ENCODE data around the gene TMEM132D. TPM values are rescaled to one million over a fixed set of nuclear protein-coding genes. Genes with fewer than 3 reads are reported as not detected.

TMEM132D gene
- total RNA-seq, 4 donors from 2014 or later: not detected

GRCh38 chr12:129337413-129337812 lies 566.4 kb downstream of the TMEM132D start:
- TF ChIP-seq CTCF (IDR thresholded peaks at IDR 0.05): no peak
- ATAC-seq (ENCODE audit: low FRiP score) (no peak), DNase-seq (ENCODE audit: low spot score) (no peak)

DNA sequence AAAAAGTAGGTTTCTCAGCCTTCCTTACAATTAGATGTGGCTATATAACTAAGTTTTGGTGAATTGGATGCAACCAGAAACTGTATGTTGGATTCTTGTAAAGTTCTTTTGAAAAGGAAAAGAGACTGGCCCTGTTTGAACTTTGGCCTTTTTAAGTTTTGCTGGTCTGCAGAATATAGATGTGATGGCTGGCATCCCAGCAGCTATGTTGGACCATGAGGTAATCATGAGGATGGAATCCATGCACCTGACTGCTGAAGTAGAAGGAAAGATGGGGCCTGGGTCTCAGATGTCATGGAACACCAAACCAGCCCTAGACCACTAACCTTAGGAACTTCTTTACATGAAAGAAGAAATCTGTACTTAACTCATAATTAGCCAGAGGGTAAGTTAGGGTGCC lies 568.1 kb downstream of the TMEM132D start:
- no peak for TF ChIP-seq CTCF (IDR thresholded peaks at IDR 0.05)
- DNase-seq (ENCODE audit: low spot score) (no peak), ATAC-seq (ENCODE audit: low FRiP score) (no peak)

GRCh38 chr12:129332286-129332685 lies 571.5 kb downstream of the TMEM132D start:
- TF ChIP-seq CTCF (IDR thresholded peaks at IDR 0.05): no peak
- ATAC-seq (ENCODE audit: low FRiP score) (no peak), DNase-seq (ENCODE audit: low spot score) (no peak)

DNA sequence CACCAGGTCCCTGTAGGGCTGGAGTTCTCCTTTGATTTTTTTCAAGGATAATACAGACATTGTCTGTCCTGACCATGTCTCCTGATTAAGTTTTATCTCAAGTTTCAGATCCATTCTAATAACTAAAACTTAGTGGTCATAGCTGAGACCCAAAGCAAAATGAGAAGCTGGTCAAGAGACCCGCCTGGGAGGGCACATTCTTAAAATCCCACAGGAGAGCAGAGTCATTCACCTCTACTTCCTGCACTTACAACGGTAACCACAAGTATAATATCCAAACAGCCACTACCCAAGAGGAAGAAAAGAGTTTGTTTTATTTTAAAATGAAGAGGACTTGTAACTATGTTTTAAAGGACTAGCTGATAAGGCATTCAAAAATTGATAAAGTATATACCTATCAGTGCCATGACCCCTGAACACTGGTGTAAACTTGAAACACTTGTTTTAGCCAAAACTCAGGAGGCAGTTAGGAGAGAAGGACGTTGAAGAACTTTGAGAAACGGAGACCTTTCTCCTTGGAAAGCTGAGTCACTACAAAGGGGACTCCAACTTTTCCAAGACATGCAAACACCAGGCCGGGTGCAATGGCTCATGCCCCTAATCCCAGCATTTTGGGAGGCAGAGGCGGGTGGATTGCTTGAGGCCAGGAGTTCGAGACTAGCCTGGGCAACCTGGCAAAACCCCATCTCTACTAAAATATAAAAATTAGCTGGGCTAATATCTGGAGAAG lies 572.3 kb downstream of the TMEM132D start:
- DNase-seq (ENCODE audit: low spot score): no peak
- no peak for ATAC-seq (ENCODE audit: low FRiP score)
- TF ChIP-seq CTCF (IDR thresholded peaks at IDR 0.05): no peak

GRCh38 chr12:129328235-129328634 lies 575.6 kb downstream of the TMEM132D start:
- ATAC-seq (ENCODE audit: low FRiP score): no peak
- no peak for DNase-seq (ENCODE audit: low spot score)
- no peak for TF ChIP-seq CTCF (IDR thresholded peaks at IDR 0.05)

DNA sequence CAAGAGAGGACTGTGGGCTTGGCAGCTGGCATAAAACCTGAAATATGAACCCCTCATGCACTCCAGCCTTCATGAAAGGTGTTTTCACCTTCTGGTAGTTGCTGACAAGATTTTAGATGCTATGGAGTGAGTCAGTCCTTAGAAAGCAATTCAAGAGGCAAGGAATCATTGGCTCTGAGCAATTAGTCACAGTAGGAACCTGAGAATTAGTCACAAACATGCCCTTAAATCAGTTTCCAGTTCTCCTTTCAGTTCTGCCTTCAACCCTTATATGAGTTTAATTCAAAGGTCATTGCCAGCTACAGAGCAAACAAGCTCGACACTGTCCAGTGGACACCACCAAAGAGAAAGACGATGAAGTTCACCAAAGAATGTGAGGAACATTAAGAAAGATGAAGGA lies 578.3 kb downstream of the TMEM132D start:
- no peak for ATAC-seq (ENCODE audit: low FRiP score)
- no peak for DNase-seq (ENCODE audit: low spot score)

More for the DNA sequence above, 578.3 kb downstream of the TMEM132D start:
- no peak for TF ChIP-seq CTCF (IDR thresholded peaks at IDR 0.05)

Data from omental fat pad (tissue), 4 donors.